ENCODE results near the gene CHST1. TPM values are rescaled to one million over a fixed set of nuclear protein-coding genes. Genes with fewer than 3 reads are reported as not detected.

The CHST1 gene
- total RNA-seq, 1 donor from 2014 or later = 3.0 TPM

DNA sequence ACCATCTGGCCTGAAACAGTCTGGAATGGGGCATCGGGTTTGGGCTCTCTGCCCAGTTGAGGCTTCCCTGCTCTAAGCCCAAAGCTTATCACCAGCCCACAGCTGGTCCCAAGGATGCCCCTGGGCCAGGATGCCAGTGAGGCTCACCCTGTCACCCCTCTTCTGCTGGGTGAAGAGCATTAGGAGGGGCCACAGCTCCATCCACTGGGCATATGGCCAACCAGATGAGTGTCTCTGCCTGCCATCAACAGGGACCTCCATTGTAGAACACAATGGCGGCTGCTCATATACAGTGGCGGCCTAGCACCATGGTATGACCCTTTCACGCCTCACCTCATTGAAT lies 5.6 kb downstream of the CHST1 start:
- ATAC-seq = no peak

DNA sequence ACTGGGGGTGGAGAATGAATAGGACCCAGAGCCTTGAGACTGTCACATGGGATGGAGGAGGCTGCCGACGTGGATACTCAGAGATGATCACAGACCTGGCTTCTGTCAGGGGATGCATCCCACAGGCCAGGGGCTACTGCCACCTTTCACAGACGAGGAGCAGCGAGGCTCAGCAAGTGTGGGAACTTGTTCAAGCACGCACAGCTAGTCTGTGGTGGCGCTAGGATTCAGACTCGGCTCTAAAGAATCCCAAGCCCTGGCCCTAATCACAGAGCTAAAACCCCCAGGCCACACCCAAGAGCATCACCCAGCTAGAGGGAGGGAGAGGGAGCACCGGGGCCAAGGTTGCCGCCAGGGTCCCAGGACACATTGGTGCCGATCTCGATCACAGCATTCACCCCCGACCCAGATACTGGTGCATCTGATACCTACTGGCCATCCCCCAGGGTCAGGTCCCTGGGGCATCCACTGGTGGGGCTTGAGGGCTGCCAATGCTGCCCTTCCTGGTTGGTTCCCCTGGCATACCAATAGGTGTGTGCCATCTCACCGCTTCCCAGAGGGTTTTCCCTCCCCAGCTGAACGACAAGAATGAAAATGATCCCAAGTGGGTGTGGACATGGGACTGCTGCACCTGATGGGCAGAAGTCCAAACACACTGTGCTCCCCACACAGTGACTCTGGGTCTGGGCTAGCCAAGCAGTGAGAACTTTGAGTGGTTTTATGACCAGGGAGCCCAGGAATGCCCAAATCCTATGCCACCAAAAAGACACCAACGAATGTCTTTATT lies 6.2 kb downstream of the CHST1 start:
- ATAC-seq = no peak

DNA sequence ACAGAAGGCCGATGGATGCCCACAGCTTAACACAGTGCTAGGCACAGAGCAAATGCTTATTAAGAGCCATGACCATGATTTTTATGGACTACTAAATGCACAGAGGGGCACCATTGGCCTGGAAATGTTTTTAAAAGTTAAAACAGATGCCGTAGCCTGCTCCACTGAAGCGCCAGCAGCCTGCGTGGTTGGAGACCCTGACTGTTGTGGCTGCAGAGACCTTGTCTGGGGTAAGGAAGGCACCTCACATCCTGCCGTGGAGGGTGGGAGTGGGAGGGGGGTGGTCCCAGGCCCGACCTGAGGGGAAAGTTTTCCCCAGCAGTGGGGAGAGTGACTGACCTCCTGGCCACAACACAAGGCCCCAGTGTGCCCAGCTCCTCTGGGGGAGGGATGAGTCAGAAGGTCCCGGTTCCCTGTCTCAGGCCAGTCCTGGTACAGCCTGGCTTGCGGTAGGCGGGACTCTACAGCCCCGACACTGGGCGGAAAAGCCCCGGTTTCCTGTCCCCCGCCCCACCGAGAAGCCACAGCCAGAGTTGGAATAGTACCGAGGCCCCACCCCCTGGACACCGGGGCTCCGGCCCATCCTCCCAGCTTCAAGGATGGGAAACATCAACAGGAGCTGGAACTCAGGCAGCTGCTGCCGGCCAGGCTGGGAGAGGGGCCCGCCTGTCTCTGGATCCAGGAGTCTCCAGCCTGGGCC lies 7.0 kb downstream of the CHST1 start:
- ATAC-seq = peak; percentile 59

DNA sequence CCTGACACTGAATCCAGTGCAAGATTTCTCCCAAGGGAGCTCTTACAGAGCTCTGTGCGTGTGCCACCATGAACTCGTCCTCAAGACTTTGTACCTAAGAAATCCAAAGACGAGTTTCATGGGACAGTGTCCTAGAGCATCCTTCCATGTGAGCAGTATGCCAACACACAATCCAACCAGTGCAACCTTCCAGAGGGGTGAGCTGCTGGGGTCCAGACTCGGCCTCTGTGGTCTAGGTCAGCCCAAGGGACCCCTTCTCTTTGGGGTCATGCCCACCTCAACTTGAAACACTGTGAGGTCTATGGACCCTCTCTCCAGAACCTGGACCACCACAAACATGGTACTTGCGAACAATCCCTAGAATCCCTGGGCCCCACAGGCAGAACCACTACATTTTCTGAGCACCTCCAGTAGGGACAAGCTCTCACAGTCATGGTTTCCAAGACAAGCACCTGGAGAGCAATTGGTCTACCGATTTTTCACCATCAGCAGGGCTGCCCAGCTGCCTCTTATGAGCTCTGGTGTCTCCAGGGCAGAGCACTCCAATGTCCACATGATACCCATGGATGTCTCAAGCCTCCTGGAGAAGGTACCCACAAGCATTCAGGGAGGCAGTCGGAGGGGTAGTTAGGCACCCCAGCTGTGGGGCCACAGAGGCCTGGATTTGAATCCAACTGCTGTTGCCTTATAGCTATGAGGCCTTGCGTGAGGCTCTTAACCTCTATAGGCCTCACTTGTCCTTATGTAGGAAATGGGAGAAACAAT lies 7.7 kb downstream of the CHST1 start:
- no peak for ATAC-seq

DNA sequence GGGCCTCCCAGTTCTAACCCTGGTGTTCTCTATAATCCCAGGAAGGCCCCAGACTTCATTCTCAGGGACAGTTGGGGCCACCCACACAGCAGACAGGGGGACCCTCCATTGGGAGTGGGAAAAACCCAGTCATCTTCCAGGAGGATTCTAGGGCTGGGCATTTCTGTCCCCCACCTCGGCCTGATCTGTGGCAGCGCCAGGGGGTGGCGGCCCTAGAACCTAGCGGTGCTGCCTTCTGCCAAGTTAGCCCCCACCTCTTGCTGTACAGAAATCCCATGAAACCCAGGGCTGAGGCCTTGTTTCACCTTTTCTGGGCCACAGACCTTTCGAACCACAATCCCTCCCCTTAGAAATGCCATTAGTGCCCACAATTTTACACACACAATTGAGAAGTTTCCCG lies 9.6 kb downstream of the CHST1 start:
- no peak for ATAC-seq

DNA sequence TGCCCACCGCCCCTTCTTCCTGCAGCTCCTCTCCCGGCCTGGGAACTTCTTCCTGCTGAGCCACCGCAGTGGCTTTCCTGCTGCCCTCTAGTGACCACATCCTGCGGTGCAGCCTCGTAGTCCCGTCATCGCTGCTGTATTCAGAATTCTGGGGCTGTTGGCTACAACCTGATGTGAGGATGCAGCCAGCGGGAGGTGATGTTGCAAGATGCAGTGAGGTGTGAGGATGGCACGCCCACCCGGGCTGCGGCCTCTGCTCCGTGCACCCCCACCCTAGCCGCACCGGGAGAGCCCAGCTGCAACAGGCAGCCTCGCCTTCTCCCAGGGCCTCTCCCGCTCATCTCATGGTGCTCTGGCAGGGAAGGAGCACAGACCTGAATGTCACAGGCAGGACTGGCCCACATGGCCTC lies 10.1 kb downstream of the CHST1 start:
- ATAC-seq = peak; percentile 57

DNA sequence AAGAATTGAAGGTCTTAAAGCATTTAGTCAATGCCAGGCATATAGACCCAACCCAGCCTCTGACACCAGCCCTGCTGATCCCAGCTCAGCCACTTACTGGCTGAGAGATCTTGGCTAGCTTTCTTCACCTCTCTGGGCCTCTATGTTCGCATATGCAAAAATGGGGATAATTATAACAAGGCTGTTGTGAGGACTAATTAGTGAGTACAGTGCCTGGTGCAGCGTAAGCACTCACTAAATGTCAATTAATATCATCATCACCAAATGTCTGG lies 10.5 kb downstream of the CHST1 start:
- ATAC-seq = no peak

DNA sequence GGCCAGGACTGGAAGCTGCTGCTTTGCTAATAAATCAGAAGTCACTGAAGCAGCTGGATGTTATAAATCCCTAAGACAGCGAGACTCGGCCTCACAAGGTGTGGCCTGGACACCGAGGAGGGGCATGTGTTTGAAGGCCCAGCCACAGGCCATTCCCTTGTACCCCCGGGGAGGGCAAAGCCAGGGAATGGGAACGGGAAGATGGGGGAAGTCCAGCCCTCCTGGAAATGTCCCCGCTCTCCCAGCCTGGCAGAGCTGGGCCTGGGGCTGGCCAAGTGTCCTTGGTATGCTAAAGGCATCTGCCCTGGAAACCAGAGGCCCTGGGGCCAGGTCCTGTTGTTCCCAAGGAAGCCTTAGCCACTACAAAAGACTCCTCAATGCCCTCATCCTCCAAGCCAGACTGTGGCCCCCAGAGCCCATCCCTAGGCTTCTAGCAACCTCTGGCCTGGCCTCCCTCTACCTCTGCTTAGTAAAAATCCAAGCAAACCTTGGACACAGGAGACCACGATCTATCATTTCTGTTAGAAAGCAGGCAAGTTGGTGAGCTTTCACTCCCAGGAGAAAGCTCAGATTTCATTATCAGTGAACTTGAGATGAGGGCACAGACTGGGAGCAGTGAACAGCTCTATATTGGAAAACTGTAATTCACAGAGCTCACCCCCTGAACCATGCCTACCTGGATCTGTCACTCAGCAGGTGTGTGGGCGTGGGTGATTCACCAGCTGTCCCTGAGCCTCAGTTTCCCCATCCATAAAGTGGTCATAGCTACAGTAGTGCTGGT lies 11.0 kb downstream of the CHST1 start:
- ATAC-seq = no peak

DNA sequence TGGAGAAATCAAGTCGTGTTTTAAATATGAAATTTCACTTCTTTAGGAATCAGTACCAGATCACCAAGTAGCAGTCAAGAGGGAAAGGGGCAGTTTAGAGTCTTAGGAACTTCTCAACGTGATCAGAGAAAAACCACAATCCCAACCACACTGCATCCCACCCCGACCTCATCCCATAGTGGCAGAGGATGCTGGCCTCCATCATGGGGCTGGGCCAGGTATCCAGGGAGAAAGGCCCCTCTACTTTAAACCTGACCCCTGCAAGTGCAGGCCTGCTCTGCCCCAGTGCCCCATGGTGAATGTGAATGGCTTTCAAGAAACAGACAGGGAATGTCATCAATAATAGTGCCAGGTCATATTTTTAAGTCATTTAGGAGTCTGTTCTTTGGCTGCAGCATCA lies 12.1 kb downstream of the CHST1 start:
- no peak for ATAC-seq

DNA sequence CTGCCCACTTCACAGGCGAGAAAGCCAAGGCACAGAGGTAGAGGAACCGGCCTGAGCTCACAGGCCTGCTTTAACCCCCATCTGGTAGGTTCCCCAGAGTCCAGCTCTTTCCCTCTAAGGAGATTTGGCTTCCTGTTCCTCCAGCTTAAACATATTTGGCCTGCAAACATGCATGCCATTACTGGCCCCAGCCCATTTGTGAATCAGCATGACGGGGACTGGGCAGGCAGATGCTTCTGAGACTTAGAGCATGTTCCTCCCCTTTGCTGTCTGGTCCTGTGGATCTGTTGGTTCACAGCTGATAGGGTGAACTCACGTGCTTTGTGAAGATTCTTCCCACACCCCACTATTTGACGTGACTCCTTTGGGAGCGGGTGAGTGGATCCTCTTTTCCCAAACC lies 12.6 kb downstream of the CHST1 start:
- peak; percentile 69 for ATAC-seq

DNA sequence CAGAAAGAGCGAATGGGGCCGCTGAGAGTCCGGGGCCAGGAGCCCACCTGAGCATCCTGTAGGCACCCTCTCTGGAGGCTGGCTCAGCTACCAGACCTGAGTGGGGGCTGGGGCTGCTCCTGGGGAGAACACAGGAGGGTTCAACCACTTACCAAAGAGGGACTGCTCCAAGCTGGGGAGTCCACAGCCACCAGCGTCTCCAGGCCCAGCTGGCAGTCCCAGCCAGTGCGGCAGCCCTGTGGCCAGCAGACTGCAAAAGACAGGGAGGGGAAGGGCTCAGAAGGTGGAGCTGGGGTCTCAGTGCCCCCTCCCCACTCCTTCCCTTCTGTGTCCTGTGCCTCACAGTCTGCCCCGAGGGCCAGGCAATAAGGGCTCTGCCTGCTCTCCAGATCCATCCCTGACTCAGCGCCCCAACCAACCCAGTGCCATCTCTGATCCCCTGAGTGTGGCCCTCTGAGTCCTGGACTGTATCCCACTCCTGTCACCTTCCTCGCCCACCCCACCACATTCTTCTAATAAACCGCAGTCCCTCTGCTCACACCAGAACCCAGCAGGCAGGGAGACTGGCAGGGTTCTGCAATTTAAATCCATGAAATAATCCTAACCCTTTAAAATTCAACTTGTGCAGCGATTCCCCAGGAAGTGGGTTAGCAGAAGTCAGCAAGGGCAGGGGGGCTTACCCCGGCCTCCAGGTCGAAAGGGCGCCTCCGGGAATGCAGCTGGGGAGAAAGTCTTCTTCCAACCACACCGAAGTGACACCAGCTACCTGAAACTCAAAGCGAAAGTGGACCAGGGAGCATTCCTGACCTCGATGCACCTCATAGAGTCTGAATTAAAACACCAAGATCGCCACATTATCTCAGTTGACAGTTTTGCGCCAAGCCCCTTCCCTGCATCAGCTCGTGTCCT lies 13.3 kb downstream of the CHST1 start:
- ATAC-seq = no peak

DNA sequence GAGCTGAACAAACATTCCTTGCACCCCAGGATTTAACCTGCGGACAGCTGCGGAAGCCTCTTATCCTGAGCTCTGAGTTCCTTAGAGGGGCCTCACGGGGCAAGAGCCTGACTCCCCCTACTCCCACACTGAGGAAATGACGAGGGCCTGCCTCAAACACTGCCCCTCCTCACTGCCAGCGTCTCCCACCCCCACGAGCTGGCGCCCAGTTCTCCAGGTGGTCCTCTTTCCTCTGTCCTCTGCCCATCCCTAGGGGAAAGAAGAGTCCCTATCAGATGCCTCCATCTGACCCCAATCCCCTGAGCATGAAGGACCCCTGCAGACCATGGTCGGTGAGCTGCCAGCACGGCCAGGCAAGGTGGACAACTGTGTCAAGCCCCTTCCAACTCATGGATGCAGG lies 14.3 kb downstream of the CHST1 start:
- no peak for ATAC-seq

DNA sequence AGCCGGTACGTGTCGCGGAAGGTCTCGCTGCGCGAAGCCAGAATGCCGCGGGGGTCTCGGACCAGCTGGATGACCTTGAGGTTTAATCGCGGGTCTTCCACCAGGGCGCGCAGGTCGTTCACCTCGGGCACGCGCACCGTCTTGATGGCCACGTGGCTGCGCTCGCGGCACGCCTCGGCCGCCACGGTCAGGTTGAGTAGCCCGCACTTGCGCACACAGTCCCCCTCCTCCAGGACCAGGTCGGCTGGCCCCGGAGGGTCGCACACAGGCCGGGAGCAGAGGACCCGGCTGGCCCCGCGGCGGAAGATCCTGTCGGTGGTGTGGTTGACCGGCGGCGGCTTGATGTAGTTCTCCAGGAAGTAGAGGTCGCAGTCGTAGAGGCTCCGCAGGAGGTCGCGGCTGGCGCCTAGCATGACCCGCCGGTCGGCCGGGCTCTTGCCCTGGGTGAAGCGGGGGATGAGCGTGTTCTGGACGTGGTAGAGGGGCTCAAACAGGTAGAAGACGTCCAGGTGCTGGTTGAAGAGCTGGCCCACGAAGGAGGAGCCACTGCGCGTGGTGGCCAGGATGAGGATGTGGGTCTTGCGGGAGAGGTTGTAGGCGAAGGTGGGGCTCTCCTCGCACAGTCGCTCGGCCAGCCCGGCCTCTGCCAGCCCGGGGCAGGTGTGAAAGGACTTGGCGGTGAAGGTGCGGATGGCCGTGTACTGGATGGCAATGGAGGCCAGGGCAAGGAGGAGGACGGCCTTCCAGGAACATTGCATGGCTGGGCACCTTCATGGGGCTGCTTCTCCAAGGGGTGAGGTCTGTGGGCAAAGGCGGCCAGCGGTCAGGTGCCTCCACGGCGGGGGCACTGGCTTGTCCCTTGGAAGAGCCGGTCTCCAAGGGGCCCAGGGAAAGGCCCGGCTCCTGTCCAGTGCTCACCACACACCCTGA lies 15.0 kb downstream of the CHST1 start:
- no peak for ATAC-seq

DNA sequence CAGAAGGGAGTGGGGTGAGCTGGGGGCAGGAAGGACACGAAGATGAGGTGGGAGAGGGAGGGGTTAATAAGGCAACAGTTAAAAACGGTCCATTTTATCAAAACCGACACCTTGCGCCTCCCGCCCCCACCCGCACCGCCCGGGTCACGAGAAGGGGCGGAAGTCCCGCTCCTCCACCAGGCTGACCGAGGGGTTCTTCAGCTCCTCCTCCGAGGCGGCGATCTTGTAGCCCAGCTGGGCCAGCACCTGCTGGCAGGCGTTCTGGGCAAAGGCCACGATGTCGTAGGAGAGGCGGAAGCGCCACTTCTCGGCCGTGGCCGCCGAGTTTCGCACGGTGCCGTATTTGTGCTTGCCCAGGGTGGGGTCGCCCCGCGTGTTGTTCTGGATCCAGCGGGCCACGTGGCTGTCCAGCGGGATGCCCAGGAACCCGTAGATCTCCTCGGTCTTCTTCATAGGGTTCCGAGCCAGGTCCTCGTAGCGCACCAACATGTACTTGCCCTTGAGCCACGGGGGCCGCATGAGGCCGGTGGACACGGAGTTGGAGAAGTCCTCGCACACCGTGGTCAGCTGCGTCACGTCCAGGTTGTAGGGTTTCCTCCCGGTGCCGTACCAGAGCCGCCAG lies 15.8 kb downstream of the CHST1 start:
- ATAC-seq = no peak

DNA sequence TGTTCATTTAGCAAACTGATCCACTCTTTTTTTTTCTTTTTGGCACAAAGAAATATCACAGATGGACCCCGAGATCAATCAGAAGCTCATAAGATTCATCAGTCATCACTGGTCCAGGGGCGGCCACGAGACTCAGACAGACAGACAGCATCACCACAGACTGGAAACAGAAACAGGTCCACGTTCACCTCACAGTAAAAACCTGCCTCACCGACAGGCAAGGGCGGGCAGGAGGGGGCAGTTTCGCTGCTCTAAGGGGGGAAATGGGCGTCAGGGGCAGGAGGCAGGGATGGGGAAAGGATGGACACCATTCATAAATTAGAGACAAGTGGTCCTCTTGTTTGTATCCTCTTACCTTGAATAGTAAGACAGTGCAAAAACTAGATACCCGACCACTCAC lies 16.5 kb downstream of the CHST1 start:
- no peak for ATAC-seq

DNA sequence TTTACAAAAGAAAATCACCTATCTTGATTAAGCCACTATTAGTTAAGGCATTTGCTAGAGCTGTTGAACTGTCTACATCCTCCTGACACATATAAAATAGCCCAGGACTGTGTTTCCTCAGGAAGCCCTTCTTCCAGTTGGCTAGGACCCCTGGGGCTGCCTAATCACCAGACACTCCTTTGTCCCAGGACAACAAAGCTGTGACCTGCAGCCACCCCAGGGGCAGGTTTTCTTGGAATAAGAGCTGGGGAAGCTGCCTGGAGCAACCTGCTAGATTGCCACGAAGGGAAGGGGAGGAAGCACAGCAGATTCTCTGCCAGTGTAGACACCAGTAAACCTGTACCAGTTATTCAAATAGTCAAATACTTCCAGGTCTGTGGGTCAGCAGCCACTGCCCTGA lies 17.6 kb downstream of the CHST1 start:
- no peak for ATAC-seq

DNA sequence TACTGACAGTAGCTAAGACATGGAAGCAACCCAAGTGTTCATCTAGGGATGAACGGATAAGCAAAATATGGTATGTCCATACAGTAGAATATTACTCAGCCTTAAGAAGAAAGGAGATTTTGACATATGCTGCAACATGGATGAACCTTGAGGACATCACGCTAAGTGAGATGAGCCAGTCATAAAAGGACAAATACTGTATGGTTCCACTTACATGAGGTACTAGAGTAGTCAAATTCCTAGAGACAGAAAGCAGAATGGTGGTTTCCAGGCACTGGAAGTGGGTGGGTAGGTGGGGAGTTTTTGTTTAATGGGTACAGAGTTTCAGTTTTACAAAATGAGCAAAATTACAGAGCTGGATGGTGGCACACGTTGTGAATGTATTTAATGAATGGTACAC lies 18.1 kb downstream of the CHST1 start:
- ATAC-seq = no peak

DNA sequence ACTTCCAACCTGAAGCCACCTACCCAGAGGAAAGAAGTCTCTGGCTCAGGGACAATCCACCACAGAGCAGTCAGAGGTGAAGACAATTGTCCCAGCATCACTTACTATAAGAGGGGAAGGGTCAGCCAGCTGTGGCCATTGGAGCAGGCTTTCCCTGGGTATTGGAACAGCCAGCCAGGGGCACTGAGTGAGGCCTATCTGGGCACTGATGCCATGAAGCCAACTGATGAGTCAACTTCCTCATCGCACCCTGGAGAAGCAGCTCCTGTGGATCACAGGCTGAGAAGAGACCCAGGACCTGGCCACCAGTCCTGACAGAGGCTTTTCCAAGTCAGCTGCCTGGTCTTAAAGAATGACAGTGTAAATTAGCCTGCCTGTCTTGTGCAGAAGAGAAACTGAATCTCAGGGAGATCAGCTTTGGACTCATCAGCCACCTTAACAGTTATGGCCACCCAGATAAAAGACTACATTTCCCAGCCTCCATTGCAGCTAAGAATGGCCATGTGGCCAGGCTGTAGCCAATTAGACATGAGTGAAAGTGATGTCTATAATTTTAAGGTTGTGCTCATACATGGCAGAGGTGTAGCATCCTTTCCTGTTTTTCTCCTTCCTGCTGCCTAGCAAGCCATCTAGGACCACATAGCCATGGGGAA lies 19.0 kb downstream of the CHST1 start:
- peak; percentile 78 for ATAC-seq

DNA sequence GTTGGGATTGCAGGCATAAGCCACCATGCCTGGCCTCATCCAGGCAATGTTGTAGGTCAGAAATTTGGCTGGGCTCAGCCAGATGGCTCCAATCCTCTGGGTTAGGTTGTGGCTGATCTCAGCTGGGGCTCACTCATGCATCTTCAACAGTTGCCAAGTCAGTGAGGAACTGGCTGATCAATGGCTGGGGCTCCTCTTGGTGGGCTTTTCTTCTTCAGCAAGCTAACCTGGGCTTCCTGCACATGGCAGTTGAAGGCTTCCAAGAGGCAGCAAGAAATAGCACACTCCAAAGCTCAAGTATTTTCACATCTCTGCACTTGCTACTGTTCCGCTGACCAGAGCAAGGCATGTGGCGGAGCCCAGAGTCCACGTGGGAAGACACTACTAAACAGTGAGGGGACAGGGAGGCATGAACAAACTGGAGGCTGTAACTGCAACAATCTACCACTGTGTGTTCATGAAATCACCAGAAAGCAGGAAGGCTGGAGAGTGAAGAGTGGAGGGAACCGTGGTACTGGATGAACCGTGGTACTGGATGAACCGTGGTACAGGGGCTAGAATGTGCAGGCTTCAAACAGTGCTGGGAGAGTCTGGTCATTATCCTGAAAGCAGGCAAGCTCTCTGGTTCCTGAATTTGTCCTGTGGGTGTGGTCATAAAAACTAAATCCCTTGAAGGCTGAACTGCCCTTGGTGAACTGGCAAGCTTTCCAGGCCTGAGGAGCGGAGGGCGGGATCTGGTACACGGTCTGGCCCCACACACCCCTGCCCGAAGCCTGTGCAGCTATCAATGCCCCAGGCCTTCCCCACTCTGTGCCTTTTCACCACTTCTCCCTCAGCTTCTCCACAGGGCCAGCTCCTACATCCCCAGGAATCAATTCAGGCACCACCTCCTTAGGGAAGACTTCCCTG lies 20.2 kb downstream of the CHST1 start:
- no peak for ATAC-seq

Data from esophagus mucosa (tissue), 1 donor.